Measurements from ENCODE around the gene LACC1.

The LACC1 gene

GRCh38 chr13:43884222-43884621 is 4.5 kb downstream of the LACC1 start:
- no peak for DNase-seq

GRCh38 chr13:43894438-43894837 is 14.7 kb downstream of the LACC1 start:
- DNase-seq, result no peak

DNA sequence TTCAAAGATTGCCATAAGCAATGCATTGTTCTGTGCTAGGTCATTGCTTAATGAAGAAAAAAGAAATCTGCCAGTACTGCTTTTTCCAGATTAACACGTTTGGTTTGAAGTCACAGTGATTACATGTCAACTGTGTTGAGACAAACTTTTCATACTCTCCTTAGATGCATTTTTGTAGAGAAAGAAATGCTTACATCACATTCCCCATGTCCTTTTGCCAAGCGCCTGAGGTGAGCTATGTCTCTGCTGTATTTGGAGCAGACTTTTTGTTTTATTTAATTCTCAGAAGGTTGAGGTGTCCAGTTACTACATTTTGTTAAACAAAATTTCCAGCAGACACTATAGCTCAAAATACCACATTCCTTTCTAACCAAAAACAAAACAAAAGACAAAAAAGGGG is 16.2 kb downstream of the LACC1 start:
- DNase-seq, result no peak

DNA sequence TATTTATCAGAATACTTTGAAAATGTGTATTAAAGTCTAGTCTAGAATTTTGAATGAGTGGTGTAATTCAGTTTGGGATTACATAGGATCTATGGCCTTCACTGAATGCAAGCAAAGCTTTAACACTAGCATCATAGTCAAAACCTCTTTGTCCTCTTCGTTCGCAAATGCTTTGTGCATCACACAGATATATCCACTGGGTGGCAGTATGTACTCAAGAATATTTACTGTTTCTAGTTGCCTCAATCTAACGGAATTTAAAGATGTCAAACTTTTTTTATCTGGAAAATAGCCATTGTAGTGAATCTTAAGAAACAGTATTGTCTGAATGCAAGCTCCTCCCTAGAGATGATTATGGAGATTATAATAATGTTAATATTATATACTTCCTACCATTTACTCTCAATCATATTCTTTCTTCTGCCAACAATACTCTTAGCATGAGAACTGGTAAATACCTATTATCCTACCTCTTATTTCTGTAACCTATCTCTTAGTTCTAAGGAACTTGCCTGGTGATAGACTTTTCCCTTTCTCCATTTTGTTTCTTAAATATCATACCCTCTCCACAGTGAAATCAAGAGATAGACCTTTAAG is 25.8 kb downstream of the LACC1 start:
- DNase-seq, result no peak

- no peak for DNase-seq
Measured at GRCh38 chr13:43908156-43909126, 28.7 kb downstream of the LACC1 start.

DNA sequence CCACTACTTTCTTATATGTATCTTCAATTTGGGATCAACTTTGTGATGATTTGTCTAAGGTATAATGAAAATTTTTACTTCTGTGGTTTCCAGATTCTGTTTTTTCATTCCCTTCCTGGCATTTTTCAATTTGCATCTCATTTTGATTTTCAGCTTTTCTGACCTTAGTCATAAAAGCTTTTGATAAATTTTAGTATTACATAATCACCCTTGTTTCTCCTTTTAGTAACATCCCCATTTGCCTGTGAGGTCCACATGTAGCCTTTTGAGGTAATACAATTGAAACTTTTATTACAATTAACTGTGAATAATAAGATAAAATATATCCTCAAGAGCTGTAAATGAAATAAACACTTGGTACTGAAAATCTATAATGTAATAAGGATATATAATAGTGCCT is 31.2 kb downstream of the LACC1 start:
- no peak for DNase-seq

DNA sequence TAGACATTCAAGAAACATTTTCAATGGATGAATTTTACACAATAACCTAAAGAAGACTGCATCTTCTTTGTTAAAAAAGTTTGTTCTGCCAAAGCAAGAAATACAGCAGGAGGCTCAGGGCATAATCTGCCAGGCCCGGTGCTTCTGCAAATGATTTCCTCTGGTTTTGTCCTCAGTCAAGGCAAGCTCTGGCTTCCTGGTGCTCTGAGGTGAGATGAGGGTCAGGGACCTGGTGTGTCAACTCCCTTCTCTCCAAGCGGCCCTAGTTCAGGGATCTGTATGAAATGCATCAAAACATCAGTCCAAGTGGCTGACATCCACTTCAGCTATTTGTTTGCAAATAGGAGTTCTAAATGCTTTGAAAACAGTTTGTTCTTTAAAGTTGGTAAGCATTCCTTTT is 31.6 kb downstream of the LACC1 start:
- no peak for DNase-seq

- DNase-seq, result no peak
Measured at GRCh38 chr13:43911871-43912270, 32.2 kb downstream of the LACC1 start.

DNA sequence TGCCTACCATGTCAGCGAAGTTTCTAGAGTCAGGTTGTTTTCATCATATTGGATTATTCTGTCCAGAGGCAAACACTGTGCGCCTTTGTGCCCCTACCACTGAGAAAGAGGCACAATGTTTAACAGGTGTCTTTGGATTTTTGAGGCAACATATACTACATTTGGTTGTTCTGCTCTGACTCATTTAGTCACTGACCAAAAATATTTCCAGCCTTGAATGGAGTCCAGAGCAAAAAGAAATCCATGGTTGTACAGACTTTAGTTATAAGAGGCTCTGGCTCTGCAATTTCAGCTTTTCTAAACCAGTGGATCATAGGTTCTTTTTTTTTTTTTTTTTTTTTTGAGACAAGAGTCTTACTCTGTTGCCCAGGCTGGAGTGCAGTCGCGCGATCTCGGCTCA is 35.7 kb downstream of the LACC1 start:
- no peak for DNase-seq

DNA sequence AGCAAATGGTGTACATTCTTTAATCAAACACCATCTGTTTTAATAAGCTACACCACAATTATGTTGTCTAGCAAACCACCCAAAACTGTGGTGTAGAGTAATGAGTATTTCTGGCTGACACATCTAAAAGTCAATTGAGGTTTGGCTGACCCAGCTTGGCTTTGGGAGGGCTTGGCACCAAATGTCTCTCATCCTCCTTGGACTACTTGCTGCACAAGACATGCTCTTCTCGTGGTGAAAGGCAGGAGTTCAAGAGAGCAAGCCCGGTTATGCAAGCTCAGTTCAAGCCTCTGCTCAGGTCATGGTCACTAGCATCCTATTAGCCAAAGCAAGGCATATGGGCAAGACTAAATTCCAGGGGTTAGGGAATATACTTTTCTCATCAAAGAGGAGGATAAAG is 37.1 kb downstream of the LACC1 start:
- DNase-seq, result no peak

GRCh38 chr13:43918636-43919035 is 38.9 kb downstream of the LACC1 start:
- DNase-seq, result no peak

DNA sequence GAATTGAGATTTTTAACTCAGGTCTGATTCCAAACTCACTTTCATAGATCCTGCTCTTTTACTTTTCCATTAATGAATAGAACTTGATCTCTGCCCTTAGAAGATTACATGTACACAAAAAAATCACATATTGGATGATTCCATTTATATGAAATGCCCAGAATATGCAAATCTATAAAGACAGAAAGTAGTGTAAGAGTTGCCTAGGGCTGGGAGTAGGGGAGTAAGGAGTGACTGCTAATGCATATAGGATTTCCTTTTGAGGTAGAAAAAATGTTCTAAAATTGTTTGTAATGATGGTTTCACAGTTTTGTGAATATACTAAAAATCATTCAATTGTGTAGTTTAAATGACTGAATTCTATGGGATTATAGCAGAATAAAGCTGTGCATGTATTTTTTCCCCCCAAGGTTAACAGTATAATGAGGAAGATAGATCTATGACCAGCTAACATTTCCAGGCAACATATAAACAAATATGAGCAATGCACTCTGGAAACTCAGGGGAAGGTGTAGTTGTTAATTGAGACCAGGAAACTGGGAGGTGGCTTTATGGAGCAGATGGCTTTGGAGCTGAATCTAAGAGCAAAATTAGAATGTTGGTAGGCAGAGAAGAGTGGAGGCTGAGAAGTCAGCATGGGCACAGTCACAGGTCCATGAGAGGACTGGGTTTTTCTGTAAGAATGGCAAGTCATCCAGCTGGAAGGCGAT is 41.4 kb downstream of the LACC1 start:
- no peak for DNase-seq

DNA sequence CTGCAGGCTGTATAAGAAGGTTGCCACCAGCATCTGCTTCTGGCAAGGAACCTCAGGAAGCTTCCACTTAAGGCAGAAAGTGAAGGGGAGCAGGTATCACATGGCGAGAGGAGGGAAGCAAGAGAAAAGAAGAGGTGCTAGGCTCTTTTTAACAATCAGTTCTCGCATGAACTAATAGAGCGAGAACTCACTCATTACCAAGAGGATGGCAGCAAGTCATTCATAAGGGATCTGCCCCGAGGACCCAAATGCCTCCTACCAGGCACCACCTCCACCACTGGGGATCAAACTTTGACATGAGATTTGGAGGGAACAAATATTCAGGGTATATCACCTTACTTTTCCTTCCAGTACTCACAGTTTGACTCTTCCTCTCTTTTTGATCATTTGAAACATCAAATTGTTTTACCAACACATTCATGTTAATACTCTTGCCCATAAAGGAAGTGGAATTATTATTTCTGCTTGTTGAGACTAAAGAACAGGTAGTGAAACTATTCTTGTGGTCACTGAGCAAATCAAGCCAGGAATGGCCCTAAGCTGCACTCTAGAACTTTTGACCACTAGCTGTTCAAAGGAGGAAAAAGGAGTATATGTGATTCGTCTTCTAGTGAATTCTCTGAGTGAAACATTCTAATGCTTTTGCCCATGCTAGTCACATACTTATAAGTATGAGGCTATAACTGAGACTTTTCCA is 45.0 kb downstream of the LACC1 start:
- DNase-seq, result no peak

DNA sequence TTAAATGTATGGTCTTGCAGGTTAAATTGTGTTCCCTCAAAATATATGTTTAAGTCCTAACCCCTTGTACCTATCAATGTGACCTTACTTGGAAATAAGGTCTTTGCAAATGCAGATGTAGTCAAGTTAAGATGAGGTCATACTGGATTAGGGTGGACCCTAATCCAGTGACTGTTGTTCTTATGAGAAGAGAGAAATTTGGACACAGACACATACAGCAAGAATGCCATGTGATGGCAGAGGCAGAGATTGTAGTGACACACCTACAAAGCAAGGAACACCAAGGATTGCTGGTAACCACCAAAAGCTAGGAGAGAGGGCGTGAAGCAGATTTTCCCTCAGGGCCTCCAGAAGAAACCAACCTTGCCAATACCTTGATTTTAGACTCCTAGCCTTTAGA is 50.2 kb downstream of the LACC1 start:
- no peak for DNase-seq

DNA sequence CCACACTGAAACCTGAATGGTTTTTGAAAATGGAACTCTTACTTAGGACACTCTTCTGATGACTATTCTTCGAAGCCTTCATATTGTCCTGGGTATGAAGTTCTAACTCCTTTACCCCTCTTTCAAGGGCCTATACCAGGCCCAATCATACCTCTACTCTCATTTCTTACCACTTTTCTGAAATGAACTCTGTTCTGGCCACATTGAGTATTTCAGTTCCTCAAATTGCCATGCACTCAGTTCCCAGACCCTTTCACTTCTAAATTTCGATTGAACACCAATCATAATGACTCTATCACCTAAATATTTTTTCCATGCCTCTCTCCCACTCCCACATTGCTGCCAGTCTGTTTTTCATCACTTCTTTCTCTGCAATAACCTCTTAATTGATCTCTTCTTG is 53.7 kb downstream of the LACC1 start:
- no peak for DNase-seq

DNA sequence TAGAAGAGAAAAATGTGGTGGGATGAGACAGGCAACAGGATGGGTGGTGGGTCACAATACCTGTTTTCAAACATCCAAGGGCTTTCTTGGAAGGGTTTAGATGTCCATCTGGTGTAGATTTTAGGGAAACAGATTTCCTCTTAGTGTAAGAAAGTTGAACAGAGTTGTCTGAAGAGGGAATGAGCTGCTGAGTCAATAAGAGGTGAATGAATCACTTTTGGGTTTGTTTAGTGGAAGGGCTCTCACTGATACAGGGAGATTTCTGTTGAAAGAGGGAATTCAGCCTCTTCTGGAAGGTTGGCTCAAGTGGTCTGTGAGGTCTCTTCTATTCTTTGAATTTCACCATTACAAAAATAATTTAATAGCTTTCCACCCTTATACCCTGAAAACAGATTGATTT is 54.6 kb downstream of the LACC1 start:
- DNase-seq, result no peak

GRCh38 chr13:43935878-43936277 is 56.2 kb downstream of the LACC1 start:
- DNase-seq, result no peak

DNA sequence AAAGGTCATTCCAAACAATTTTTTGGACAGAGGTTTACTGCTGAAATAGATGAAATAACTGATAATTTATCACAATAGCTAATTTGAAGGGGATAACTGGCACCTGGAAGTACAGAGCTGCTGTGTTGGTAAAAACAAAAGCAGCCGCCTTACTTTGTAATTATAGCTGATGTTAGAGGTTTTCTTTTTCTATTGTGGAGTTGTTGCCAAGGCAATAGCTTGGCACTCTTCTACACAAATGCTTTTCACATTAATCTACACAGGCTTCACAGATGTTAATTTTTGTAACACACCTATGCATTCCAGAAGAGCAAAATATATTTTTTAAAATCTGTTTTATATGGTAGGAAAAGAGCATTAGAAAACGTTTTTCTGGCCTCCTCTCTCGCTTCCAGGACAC is 56.9 kb downstream of the LACC1 start:
- DNase-seq, result no peak

DNA sequence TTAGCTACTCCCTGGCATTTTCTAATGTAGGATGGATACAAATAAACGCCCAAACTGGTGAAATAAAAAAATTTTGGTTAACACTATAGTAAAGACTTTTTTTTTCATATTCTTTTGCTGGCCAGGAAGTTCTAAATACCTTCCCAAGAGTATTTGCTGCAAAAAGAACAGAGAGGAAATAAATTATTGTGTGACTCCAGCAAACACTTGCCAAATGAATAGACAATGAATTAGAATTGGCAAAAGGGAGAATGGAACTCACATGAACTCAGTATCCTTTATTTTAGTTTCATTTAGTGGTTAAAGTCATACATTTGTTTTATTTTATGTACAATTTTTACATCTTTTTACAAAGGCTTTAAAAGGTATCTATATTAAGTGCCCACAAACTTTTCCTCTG is 58.1 kb downstream of the LACC1 start:
- DNase-seq, result no peak

DNA sequence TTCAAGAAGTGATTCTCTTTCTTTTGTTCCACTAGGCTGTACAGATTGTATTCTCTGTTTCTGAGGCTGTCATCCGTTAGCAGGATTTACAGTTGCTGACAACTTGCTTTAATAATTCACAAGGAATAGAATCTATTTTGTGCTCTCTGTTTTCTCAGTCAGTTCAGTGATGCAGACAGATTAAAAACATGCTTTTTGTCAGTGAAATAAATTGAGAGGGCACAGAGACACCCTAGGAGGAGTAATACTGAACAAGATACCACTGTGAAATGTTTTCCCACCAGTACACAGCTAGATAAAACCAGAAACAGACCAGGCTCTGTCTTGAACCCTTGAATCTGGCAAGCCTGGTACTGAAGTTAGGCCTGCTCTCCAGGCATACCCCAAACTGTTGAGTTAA is 58.7 kb downstream of the LACC1 start:
- DNase-seq, result no peak

DNA sequence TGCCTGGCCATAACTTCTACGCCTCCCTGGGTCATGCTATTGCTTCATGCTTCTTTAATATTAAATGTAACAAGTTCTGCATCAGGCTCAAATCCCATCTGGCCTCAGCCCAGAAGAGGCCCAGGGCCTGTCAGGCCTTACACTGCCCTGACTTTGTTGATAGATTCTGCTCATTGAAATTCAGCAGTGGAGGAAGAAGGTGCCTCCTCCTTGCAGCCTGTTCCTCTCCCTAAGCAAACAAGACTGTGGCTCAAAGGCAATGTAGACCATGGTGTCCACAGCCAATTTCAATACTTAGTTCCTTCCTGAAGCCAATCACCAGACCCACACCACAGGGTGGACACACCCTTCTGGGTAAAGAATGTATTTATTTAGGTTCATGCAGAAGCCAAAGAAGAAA is 59.4 kb downstream of the LACC1 start:
- DNase-seq, result no peak

GRCh38 chr13:43942286-43942685 is 62.6 kb downstream of the LACC1 start:
- DNase-seq, result no peak

Measured in effector CD8-positive, alpha-beta T cell (primary cell).